ENCODE results near the gene LHFPL6. TPM values are rescaled to one million over a fixed set of nuclear protein-coding genes. Genes with fewer than 3 reads are reported as not detected.

LHFPL6 gene
- total RNA-seq, 1 donor from 2014 or later: 38.5 TPM

- Mint-ChIP-seq H3K27me3 (ENCODE audit: unreplicated experiment) (peaks cover 3% of the 10 kb centered on the region), H3K36me3 (ENCODE audit: low read depth, unreplicated experiment) (peaks cover 3% of the 10 kb centered on the region), H3K27ac (ENCODE audit: unreplicated experiment) (no peak overlapping the region), H3K4me1 (ENCODE audit: unreplicated experiment) (no peaks in the 10 kb centered on the region), H3K4me3 (ENCODE audit: unreplicated experiment) (no peak overlapping the region), H3K9me3 (ENCODE audit: unreplicated experiment) (no peaks in the 10 kb centered on the region)
- TF ChIP-seq CTCF (IDR thresholded peaks at IDR 0.05; ENCODE audit: unreplicated experiment): no peak
- no peak for DNase-seq (ENCODE audit: low spot score)
These were observed 266.8 kb downstream of the LHFPL6 start for GRCh38 chr13:39336207-39336606.

- Mint-ChIP-seq H3K4me3 (ENCODE audit: unreplicated experiment) (no peak overlapping the region), H3K9me3 (ENCODE audit: unreplicated experiment) (no peaks in the 10 kb centered on the region), H3K27ac (ENCODE audit: unreplicated experiment) (no peak overlapping the region), H3K4me1 (ENCODE audit: unreplicated experiment) (no peaks in the 10 kb centered on the region), H3K27me3 (ENCODE audit: unreplicated experiment) (peaks cover 3% of the 10 kb centered on the region), H3K36me3 (ENCODE audit: low read depth, unreplicated experiment) (peaks cover 3% of the 10 kb centered on the region)
- TF ChIP-seq CTCF (IDR thresholded peaks at IDR 0.05; ENCODE audit: unreplicated experiment): no peak
- DNase-seq (ENCODE audit: low spot score): no peak
These were observed 267.3 kb downstream of the LHFPL6 start for GRCh38 chr13:39335721-39336120.

- no peak for TF ChIP-seq CTCF (IDR thresholded peaks at IDR 0.05; ENCODE audit: unreplicated experiment)
- Mint-ChIP-seq H3K27me3 (ENCODE audit: unreplicated experiment) (peaks cover 3% of the 10 kb centered on the region), H3K4me3 (ENCODE audit: unreplicated experiment) (no peak overlapping the region), H3K36me3 (ENCODE audit: low read depth, unreplicated experiment) (peaks cover 3% of the 10 kb centered on the region), H3K27ac (ENCODE audit: unreplicated experiment) (no peak overlapping the region), H3K9me3 (ENCODE audit: unreplicated experiment) (no peaks in the 10 kb centered on the region), H3K4me1 (ENCODE audit: unreplicated experiment) (peaks cover 3% of the 10 kb centered on the region)
- no peak for DNase-seq (ENCODE audit: low spot score)
These were observed 272.5 kb downstream of the LHFPL6 start for GRCh38 chr13:39330504-39330903.

- no peak overlapping the region for H3K4me3 Mint-ChIP-seq (ENCODE audit: unreplicated experiment)
These were observed 273.8 kb downstream of the LHFPL6 start for GRCh38 chr13:39329182-39329639.

GRCh38 chr13:39327172-39327479 is 275.9 kb downstream of the LHFPL6 start:
- Mint-ChIP-seq H3K4me3 (ENCODE audit: unreplicated experiment) (no peak overlapping the region), H3K4me1 (ENCODE audit: unreplicated experiment) (peaks cover 9% of the 10 kb centered on the region), H3K27ac (ENCODE audit: unreplicated experiment) (no peak overlapping the region), H3K27me3 (ENCODE audit: unreplicated experiment) (no peaks in the 10 kb centered on the region), H3K9me3 (ENCODE audit: unreplicated experiment) (no peaks in the 10 kb centered on the region), H3K36me3 (ENCODE audit: low read depth, unreplicated experiment) (no peaks in the 10 kb centered on the region)
- TF ChIP-seq CTCF (IDR thresholded peaks at IDR 0.05; ENCODE audit: unreplicated experiment): no peak
- DNase-seq (ENCODE audit: low spot score): no peak

More at GRCh38 chr13:39329182-39329639, 273.8 kb downstream of the LHFPL6 start:
- H3K4me1 Mint-ChIP-seq (ENCODE audit: unreplicated experiment): peaks cover 3% of the 10 kb centered on the region
- peaks cover 3% of the 10 kb centered on the region for H3K36me3 Mint-ChIP-seq (ENCODE audit: low read depth, unreplicated experiment)
- no peaks in the 10 kb centered on the region for H3K9me3 Mint-ChIP-seq (ENCODE audit: unreplicated experiment)
- no peak for TF ChIP-seq CTCF (IDR thresholded peaks at IDR 0.05; ENCODE audit: unreplicated experiment)
- H3K27me3 Mint-ChIP-seq (ENCODE audit: unreplicated experiment): peaks cover 3% of the 10 kb centered on the region
- no peak overlapping the region for H3K27ac Mint-ChIP-seq (ENCODE audit: unreplicated experiment)
- DNase-seq (ENCODE audit: low spot score): no peak
